Measurements from ENCODE around the gene CNTN6.

- no peak for TF ChIP-seq CTCF (IDR thresholded peaks at IDR 0.05)
- TF ChIP-seq ZNF425 (CRISPR knock-in tag; conservative IDR thresholded peaks at IDR 0.05): no peak
- TF ChIP-seq SP1 (CRISPR knock-in tag; conservative IDR thresholded peaks at IDR 0.05): no peak
- no peak for TF ChIP-seq ZNF121 (CRISPR knock-in tag; IDR thresholded peaks at IDR 0.05)
- no peak for TF ChIP-seq MYBL2 (CRISPR knock-in tag; IDR thresholded peaks at IDR 0.05)
- TF ChIP-seq TCF7 (CRISPR knock-in tag; IDR thresholded peaks at IDR 0.05; ENCODE audit: low read depth): no peak
- TF ChIP-seq PRDM15 (CRISPR knock-in tag; IDR thresholded peaks at IDR 0.05): no peak
These were observed 35.4 kb upstream of the CNTN6 start for GRCh38 chr3:1057436-1057835.
